Stimulated activated naive CD4-positive, alpha-beta T cell treated with Interleukin-2 at 50 U/mL for 16 hours (primary cell): ENCODE measurements around the gene NRSN2.

Experiments
- DNase-seq: peaks from one replicate; lab custom pipeline; 2025; lab: John Stamatoyannopoulos, UW

The NRSN2 gene, protein sequence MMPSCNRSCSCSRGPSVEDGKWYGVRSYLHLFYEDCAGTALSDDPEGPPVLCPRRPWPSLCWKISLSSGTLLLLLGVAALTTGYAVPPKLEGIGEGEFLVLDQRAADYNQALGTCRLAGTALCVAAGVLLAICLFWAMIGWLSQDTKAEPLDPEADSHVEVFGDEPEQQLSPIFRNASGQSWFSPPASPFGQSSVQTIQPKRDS

DNA sequence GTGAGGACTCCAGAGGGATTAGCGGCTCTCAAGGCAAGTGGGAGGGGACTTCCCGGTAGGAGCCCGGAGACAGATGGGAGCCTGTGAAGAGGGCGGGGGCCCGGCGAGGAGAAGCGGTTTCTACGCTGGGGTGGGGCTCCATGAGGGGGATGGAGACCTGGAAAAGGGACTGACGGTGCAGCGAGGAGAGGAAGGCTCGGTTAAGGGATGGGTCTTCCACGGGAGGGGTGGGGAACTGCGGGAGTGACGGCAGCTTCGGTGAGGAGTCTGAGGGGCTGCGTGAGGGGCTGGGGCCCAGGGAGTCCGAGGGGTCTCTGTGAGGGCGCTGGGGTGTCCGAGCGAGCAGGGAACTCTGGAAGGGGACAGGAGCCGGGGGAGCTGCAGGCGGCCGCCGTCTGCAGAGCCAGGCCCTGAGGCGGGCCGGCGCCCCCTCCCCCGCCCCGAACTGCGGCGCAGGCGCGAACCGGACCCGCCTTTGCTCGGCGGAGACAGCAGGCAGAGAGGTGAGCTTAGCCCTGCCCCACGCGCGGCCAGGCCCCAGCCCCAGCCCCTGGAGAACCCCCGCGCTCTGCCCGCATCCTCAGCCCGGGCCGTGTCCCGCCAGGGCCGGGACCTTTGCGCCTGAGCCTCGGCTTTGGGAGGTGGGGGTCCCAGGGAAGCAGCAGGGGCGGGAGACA lies at the start of gene NRSN2:
Gene NRSN2, plus strand, starts transcription at position 472 of the 677 bp plus-strand sequence. CDS start 2,533 bp downstream, outside the sequence.
- DNase-seq = no peak

DNA sequence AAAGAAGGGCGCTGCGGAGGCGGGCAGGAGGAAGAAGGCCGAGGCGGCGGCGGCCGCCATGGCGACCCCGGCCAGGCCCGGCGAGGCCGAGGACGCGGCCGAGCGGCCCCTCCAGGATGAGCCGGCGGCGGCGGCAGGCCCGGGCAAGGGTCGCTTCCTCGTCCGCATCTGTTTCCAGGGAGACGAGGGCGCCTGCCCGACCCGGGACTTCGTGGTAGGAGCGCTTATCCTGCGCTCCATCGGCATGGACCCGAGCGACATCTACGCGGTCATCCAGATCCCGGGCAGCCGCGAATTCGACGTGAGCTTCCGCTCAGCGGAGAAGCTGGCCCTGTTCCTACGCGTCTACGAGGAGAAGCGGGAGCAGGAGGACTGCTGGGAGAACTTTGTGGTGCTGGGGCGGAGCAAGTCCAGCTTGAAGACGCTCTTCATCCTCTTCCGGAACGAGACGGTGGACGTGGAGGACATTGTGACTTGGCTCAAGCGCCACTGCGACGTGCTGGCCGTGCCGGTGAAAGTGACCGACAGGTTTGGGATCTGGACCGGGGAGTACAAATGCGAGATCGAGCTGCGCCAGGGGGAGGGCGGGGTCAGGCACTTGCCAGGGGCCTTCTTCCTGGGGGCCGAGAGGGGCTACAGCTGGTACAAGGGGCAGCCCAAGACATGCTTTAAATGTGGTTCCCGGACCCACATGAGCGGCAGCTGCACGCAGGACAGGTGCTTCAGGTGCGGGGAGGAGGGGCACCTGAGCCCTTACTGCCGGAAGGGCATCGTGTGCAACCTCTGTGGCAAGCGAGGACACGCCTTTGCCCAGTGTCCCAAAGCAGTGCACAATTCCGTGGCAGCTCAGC lies 48.8 kb upstream of the NRSN2 start:
- peak; percentile 18 for DNase-seq

DNA sequence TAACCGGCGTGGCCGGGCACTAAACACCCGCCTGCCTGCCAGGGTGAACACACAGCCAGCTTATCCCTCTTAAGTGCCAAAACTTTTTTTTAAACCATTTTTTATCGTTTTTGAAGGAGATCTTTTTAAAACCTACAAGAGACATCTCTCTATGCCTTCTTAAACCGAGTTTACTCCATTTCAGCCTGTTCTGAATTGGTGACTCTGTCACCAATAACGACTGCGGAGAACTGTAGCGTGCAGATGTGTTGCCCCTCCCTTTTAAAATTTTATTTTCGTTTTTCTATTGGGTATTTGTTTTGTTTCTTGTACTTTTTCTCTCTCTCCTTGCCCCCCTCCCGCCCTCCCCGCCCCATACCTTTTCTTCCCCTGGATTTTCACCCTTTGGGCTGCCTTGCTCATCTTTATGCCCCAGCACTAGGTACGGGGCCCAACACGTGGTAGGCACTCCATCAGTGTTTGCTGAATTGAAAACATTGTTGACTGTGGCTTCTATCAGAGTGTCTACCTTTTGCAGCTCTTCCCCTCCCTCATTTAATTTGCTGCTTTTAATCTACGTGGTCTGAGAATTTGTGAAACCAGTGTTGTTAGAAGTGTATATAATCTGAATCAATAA lies 48.0 kb upstream of the NRSN2 start:
- DNase-seq = no peak

DNA sequence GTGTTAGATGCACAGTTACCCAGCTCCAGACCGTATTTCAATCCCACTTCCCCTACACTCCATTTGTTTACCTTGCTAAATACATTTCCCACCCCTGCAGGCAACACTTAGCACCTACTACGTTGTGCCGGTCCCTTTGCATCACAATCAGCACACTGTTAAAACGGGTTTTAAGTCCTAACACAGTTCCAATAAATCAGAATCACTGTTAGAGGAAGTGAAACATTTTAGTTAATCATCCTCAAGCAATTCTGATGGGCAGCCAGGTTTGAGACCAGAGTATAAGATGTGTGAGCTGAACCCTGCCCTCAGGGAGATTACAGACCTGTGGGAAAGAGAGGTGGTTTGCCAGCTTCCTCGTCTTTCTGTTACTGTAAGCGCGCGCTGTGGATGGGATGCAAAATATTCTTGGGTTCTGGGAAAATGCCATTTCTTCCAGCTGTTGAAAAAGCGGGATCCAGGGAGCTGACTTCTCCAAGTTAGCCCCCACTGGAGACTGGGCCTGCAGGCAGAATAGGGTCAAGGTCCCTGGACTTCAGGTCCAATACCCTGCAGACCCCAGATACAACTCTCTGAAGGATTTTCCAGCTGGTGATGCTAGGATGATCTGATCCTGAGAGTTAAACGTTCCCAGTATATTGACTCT lies 46.4 kb upstream of the NRSN2 start:
- no peak for DNase-seq

DNA sequence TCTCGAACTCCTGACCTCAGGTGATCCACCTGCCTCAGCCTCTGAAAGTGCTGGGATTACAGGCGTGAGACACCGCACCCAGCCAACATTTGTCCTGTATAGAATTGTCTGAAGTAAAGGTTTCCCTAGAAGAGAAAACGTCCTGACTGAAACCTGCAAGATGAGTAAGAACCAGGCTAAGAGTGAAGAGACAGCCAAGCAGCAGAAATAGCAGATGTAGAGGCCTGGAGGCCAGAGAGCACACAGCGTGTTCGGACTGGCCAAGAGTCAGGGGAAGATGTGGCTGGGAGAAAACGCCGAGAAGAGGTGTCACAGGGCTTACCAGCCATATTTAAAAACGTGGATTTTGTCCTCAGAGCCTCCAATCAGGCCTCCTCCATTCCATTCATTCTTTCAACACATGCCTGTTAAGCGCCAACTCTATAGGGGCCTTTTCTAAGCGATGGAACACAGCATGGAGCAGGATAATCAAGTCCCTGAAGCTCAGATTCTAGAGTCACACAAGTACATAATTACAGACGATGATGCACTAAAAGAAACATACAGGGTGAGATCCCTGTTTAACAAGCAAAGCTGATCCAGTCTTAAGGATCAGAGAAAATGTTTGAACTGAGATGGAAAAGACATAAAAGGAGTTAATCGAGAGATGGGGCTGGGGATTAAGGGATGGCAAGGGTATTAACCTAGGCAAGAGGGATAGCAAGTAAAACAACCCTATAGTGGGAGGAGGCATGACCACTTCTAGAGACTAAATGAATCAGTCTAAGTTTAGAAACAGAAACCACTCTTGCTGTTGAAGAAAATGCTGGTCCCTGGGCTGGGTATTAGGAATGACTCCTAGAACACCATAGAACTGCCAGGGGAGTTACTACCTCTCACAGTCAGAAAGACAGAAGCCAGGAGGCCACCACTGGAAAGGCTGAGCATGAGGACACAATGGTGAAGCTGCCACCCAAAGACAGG lies 44.7 kb upstream of the NRSN2 start:
- no peak for DNase-seq

DNA sequence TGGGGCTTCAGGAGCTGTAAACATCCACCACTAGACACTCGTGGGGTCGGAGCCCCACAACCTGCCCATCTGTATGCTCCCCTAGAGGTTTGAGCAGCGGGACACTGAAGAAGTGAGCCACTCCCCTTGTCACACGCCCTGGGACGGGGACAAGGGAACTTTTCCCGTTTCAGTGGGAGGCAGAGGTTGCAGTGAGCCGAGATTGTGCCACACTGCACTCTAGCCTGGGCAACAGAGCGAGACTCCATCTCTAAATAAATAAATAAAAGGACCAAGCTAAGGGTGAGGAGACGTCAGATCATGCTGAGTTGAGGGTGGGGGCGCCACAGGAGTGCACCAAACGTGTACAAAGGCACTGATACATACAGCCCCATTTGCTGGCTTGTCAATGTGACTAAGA lies 41.2 kb upstream of the NRSN2 start:
- no peak for DNase-seq

DNA sequence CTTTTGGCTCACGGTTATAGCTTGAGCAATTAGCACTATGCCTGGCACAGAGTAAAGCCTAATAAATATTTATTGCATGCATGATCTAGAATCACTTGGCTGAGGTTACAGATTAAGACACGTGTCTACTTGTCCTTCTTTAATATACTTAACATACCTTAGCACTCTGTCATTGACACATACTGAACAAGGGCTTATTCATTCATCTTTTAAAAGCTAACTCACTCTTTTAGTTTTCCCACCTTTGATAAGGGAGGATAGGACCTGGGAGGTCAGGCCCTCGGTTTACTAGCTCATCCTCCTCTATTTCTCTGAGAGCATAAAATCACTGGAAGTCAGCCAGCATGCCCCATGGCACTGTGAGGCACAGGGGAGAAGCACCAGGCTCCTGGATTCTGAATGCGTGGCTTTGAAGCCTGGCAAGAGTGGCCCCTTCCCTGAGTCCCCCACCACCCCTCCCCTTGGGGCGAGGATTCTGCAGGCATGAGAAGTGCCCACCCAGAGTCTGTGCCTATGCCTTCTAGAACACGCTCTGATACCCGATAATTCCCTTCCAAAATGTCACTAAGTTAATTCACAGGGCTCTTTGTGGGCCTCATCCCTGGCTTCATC lies 38.4 kb upstream of the NRSN2 start:
- no peak for DNase-seq

DNA sequence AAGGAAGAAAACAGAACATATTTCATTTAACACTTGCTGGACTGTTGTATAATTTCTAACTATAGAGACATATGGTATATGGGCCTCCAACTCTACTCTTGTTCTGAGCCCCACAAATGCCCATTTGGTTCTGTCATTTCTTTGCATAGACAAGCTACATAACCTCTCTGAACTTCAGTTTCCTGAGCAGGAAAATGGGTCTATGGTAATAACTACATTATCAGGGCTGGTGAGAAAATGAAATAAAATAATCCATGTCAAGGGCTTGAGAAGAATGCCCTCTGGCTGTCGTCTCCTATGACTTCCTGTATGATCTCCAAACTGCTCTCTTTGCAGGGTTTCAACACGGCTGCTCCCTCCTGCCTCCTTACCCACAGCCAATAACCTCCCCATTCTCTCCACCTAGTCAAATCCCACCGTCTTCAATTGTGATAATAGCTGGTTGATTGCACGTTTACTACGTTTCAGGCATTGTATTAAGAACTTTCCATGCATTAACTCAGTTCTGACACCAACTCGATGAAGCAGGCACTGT lies 37.5 kb upstream of the NRSN2 start:
- no peak for DNase-seq

DNA sequence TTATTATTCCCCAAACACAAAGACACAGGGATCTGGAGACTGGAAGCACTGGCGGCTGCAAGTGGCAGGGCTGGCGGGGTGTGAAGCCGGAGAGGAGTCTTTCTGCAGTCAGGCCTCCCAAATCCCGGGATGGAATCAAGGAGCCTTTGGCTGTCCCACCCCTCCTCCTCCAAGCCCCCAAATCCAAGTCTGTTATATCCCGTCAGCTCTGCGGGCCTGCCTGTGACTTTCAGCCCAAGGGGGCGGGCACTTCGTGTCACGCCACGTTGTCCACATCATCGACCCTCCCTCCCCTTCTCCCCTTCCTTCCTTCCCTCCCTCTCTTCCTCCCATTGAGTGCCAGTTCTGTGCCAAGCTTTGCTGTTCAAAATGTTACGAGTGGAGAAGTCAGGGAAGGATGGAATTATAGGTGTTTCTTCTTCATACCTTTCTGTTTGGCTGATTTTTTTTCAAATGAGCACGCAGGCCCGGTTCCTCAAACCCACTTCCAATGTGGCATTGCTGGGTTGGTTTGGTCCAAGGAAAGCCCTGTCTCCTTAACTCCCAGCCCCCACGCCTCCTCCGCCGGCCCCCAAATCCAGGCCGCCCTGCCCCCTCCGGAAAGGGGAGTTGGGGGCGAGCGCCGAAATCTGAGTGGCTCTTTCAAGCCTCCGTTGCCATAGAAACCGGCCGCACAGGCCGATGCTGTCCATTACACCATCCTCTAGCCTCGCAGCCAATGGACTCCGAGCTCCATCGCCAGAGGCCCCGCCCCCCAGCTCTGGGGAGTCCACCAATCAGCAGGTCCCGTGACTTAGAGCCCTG lies 36.9 kb upstream of the NRSN2 start:
- peak; percentile 71 for DNase-seq

DNA sequence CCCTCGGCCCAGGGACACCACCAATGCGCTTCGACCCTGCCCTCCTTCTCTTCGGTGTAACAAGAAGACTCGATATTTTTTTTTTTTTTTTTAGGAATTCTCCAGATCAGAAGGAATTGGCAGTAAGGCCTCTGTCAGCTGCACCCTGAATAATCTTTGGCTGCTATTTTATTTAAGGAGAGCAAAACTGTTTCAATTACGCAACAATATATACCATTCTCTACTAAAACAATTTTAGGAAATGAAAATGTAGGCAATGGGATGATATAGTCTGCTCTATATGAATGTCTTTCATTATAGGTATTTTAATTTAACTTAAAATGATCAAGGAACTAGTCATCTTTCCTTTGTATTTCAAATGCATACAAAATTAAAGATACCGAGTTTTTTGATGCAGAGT lies 36.3 kb upstream of the NRSN2 start:
- no peak for DNase-seq

DNA sequence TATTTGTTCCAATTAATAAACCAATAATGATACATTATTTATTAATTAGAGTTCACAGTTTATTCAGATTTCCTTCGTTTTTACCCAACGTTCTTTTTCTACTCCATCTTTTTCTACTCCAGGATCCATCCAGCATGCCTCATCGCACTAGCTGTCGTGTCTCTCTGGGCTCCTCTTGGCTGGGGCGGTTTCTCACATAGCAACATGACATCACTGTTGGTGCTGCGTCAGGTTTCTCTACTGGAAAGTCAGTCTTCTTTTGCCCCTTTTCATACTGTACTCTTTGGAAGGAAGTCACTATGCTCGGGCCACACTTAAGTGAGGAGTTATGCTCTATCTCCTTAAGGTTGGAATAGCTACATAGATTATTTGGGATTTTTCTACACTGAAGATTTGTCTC lies 35.3 kb upstream of the NRSN2 start:
- no peak for DNase-seq

DNA sequence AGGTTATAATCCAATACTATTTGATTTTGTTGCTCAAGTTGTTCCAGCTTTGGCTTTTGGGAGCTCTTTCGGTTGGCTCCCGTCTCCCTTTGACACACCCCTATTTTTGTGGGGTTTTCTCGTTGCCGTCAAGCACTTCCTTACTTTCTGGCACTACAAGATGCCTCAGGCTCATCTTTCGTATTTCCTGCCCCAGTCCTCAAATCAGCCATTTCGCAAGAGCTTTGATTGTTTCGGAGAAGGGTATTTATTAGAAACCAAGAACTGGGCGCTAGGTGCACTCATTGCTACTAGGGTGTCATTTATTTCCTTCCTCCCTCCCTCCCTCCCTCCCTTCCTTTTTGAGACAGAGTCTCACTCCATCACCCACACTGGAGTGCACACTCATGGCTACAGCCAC lies 34.8 kb upstream of the NRSN2 start:
- no peak for DNase-seq

DNA sequence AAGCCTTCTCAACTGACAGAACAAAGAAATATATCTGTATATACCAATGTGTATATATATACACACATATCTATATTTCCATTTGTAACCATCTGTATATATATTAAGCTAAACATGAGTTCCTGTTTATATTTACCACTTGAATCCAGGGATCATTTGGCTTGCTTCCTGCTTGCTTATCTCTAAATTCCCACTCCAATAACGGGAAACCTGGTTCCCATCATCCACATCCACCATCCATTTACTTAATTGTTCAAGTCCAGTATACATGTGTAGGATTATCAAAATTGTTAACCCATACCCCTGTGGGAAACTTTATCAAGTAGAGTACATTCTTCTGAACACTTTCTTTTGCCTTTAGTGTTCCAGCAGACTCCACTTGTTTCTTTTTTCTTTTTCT lies 34.0 kb upstream of the NRSN2 start:
- DNase-seq = no peak

DNA sequence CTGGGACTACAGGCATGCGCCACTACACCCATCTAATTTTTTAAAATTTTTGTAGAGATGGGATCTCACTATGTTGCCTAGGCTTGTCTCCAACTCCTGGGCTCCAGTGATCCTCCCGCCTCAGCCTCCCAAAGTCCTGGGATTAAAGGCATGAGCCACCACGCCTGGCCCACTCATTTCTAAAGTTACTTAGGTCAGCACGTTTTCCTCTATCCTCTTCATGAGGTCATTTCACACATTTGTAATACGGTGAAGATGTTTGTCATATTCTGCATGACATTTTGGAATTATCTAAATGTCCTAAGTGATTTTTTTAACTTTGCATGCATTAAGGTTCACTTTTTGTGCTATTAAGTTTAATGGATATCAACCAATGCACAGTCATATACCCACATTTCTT lies 33.5 kb upstream of the NRSN2 start:
- no peak for DNase-seq

DNA sequence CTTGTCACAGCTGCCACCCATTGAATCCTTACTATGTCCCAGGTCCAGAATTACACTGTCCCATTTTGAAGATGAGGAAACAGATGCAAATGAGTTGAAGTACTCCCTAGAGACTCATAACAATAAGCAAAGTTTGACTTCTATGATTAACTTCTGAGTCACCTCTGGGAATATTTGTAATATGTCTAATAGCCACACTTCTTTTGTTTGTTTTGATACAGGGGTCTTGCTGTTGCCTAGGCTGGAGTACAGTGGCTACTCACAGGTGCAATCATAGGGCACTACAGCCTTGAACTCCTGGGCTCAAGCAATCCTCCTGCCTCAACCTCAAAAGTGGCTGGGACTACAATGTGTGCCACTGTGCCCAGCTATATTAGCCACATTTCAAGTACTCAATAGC lies 33.0 kb upstream of the NRSN2 start:
- no peak for DNase-seq

DNA sequence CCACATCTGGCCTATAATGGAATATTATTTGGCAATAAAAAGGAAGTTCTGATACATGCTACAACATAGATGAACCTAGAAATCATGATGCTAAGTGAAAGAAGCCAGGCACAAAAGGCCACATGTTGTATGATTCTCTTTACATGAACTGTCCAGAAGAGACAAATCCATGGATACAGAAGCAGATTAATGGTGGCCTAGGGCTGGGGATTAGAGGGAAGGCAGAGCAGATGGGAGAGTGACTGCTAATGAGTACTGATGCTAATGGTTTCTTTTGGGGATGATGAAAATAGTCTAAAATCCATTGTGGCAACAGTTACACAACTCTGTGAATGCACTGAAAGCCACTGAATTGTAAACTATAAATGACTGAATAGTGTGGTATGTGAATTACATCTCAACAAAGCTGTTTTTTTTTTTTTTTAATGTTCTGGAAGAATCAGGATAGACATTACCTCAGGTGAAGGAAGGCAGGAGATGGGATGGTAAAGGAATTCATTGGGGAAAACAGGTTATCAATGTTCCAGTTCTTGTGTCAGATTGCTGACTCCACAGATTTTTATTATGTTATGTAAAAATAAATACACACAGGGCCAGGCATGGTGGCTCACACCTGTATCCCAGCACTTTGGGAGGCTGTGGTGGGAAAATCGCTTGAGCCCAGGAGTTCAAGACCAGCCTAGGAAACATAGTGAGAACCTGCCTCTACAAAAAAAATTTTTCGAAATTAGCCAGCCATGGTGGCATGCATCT lies 30.4 kb upstream of the NRSN2 start:
- no peak for DNase-seq

DNA sequence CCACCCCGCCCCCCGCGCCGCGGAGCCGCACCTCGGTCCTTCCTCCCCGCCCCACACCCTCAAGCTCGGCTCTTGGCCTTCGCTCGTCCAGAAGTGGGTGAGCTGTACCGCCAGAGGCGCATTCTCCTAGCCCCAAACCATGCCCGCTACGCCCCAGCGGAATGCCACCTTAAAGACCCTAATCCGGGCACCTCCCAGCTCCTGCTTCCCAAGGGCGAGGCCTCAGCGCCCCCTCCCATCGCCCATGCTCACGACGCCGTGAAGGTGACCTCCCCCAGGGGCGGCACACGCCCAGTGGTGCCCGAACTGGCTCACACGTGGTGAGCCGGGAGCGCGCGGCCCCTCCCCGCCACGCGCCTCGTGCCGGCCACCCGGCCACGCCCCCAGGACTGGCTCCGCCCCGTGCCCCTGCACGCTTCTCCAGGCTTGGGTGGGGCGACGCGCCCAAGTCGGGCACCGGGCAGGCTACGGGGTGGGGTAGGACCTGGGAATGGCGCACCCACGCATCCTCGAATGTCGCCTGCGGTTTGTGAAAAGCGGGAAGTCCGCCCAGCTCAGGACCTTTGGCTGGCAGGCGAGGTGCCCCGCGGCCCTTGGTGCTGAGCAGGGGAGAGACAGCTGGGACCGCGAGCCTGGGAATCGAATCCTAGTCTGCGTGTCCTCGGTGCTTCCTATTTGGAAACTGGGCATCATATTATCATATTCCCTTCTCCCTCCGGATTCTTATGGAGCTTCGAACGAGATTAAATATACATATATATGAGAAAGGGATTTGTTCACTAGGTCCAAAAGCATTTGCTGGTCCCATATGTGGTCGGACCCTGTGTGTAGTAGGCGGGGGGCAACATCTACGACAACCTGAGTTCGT lies 22.5 kb upstream of the NRSN2 start:
- DNase-seq = peak; percentile 89
